Coronary artery (tissue), 2 donors: ENCODE results near the gene P4HA1.

Experiments used
- DNase-seq: peaks from one replicate; pipeline ENCODE4 v3.0.0-alpha.2; 2017; ENCODE audit warnings: low spot score
- H3K27ac ChIP-seq, 2 donors: fragments of 200-600 bp; sonication (generic); one replicate each; pipeline ENCODE4 v1.5.1; 2016 to 2019
- H3K4me3 ChIP-seq: fragments of 200-600 bp; sonication (generic); 2 replicates; pipeline ENCODE4 v1.5.1; 2016; ENCODE audit warnings: mild to moderate bottlenecking, moderate library complexity
- CTCF ChIP-seq: fragments of 200-600 bp; sonication (generic); IDR thresholded peaks from one replicate; pipeline ENCODE4 v1.5.1; 2019; ENCODE audit warnings: antibody characterized with exemption

P4HA1 gene

GRCh38 chr10:73060738-73061635, 35.7 kb downstream of the P4HA1 start:
- no peak overlapping the region for H3K27ac ChIP-seq
- DNase-seq = no peak
- TF ChIP-seq CTCF = no peak
- H3K4me3 ChIP-seq = no peak overlapping the region

- DNase-seq = no peak
- H3K27ac ChIP-seq = no peak overlapping the region
- H3K4me3 ChIP-seq = no peak overlapping the region
- TF ChIP-seq CTCF = no peak
These were observed 36.5 kb downstream of the P4HA1 start for GRCh38 chr10:73060173-73060572.

- Histone ChIP-seq H3K4me3 (no peak overlapping the region), H3K27ac (no peak overlapping the region)
- no peak for TF ChIP-seq CTCF
- no peak for DNase-seq
These were observed 38.5 kb downstream of the P4HA1 start for GRCh38 chr10:73058057-73058591.

GRCh38 chr10:73054286-73054685, 42.4 kb downstream of the P4HA1 start:
- no peak for TF ChIP-seq CTCF
- no peak overlapping the region for H3K27ac ChIP-seq
- DNase-seq = no peak
- no peak overlapping the region for H3K4me3 ChIP-seq

- H3K27ac ChIP-seq = no peak overlapping the region
- H3K4me3 ChIP-seq = no peak overlapping the region
- no peak for DNase-seq
- TF ChIP-seq CTCF = no peak
These were observed 43.4 kb downstream of the P4HA1 start for GRCh38 chr10:73053275-73053674.

- no peak for DNase-seq
- no peak for TF ChIP-seq CTCF
- H3K27ac ChIP-seq = peak overlapping the region; percentile 39 to 40
These were observed 52.0 kb downstream of the P4HA1 start for GRCh38 chr10:73044378-73045285.

More at GRCh38 chr10:73044378-73045285, 52.0 kb downstream of the P4HA1 start:
- H3K4me3 ChIP-seq = no peak overlapping the region
